ENCODE data around the gene NAALAD2.
"Not testable (repeated sequence)": the region's sequence is repeated elsewhere in the genome, so short reads cannot be mapped to it uniquely, and the experiment has no call there.

GRCh38 chr11:90167704-90168103 lies 33.2 kb downstream of the NAALAD2 start:
- not testable (repeated sequence) for TF ChIP-seq EZH2 (optimal IDR thresholded peaks at IDR 0.05; ENCODE audit: low read depth, low read length); EZH2phosphoT487 (IDR thresholded peaks at IDR 0.05; ENCODE audit: low read length); CTCF (IDR thresholded peaks at IDR 0.05; ENCODE audit: low read length)

Measured in MM.1S (cell line).